Activated CD4-positive, alpha-beta T cell treated with anti-CD3 and anti-CD28 coated beads for 4 hours (primary cell): ENCODE results near the gene CTSL.

Experiments used
- DNase-seq, 2 donors: peaks; one replicate each; pipeline ENCODE4 v3.0.0-alpha.2; 2020

Gene CTSL

GRCh38 chr9:87701931-87702421 is 23.9 kb upstream of the CTSL start:
- no peak for DNase-seq

- no peak for DNase-seq
Measured at GRCh38 chr9:87702921-87703320, 23.0 kb upstream of the CTSL start.

GRCh38 chr9:87703636-87704276 is 22.2 kb upstream of the CTSL start:
- DNase-seq = no peak

- no peak for DNase-seq
Measured at GRCh38 chr9:87704342-87704741, 21.6 kb upstream of the CTSL start.

- DNase-seq = no peak
Measured at GRCh38 chr9:87706066-87706739, 19.7 kb upstream of the CTSL start.

- no peak for DNase-seq
Measured at GRCh38 chr9:87707805-87708506, 18.0 kb upstream of the CTSL start.

GRCh38 chr9:87708546-87708945 is 17.4 kb upstream of the CTSL start:
- no peak for DNase-seq

- no peak for DNase-seq
Measured at GRCh38 chr9:87708986-87709728, 16.8 kb upstream of the CTSL start.

- no peak for DNase-seq
Measured at GRCh38 chr9:87710443-87710842, 15.5 kb upstream of the CTSL start.

GRCh38 chr9:87711857-87712800 is 13.8 kb upstream of the CTSL start:
- no peak for DNase-seq

GRCh38 chr9:87712801-87713277 is 13.1 kb upstream of the CTSL start:
- no peak for DNase-seq

GRCh38 chr9:87713278-87713987 is 12.5 kb upstream of the CTSL start:
- DNase-seq = peak; percentile 44 to 51

GRCh38 chr9:87713988-87714330 is 12.0 kb upstream of the CTSL start:
- no peak for DNase-seq

- DNase-seq = no peak
Measured at GRCh38 chr9:87714819-87715218, 11.1 kb upstream of the CTSL start.

- no peak for DNase-seq
Measured at GRCh38 chr9:87716141-87716540, 9.8 kb upstream of the CTSL start.

GRCh38 chr9:87717456-87717855 is 8.5 kb upstream of the CTSL start:
- DNase-seq = no peak

- no peak for DNase-seq
Measured at GRCh38 chr9:87718231-87718630, 7.7 kb upstream of the CTSL start.

- DNase-seq = no peak
Measured at GRCh38 chr9:87718852-87719612, 6.9 kb upstream of the CTSL start.

- DNase-seq = no peak
Measured at GRCh38 chr9:87720173-87720572, 5.7 kb upstream of the CTSL start.

- no peak for DNase-seq
Measured at GRCh38 chr9:87722393-87723088, 3.4 kb upstream of the CTSL start.
